ENCODE measurements around the gene CHST12.
A peak's percentile ranks its signal among the peaks of the same experiment; 100 is the strongest.

CHST12 gene

DNA sequence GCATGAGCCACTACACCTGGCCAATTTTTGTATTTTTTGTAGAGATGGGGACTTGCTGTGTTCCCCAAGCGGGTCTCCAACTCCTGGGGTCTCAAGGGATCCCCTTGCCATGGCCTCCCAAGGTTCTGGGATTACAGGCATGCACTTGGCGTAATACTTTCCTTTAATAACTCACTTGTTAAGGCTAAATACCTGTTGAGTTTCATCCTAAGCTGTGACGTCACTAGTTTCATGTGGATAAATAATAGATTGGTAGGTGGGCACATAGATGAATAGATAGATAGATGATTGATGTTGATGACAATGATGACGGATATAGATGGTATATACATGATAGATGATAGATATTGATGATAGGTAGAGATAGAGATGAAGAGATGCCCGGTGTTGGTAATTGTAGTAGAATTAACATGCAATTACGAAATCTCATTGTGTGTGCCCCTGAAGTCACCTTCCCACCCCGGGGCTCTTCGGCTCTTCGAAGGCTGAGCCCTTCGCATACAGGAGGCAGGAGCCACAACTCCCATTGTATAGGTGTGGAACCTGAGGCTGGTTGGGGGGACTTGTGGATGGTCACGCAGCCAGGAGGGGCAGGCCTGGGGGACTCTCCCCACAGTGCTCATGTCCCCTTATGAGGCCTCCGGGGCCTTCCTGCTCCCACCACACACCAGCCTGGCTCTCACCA is 70.2 kb downstream of the CHST12 start:
- TF ChIP-seq, protein P1, sequence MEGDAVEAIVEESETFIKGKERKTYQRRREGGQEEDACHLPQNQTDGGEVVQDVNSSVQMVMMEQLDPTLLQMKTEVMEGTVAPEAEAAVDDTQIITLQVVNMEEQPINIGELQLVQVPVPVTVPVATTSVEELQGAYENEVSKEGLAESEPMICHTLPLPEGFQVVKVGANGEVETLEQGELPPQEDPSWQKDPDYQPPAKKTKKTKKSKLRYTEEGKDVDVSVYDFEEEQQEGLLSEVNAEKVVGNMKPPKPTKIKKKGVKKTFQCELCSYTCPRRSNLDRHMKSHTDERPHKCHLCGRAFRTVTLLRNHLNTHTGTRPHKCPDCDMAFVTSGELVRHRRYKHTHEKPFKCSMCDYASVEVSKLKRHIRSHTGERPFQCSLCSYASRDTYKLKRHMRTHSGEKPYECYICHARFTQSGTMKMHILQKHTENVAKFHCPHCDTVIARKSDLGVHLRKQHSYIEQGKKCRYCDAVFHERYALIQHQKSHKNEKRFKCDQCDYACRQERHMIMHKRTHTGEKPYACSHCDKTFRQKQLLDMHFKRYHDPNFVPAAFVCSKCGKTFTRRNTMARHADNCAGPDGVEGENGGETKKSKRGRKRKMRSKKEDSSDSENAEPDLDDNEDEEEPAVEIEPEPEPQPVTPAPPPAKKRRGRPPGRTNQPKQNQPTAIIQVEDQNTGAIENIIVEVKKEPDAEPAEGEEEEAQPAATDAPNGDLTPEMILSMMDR (IDR thresholded peaks at IDR 0.05; ENCODE audit: unreplicated experiment in 3 of 3) = no peak
- Mint-ChIP-seq H3K4me3 (no peak overlapping the region), H3K27ac (peak overlapping the region in 1 of 3 experiments; percentile 1), H3K4me1 (peaks cover 11% of the 10 kb centered on the region), H3K9me3 (no peaks in the 10 kb centered on the region), H3K36me3 (ENCODE audit: low read depth) (no peaks in the 10 kb centered on the region), H3K27me3 (ENCODE audit: low read depth) (peaks cover 7% of the 10 kb centered on the region)

DNA sequence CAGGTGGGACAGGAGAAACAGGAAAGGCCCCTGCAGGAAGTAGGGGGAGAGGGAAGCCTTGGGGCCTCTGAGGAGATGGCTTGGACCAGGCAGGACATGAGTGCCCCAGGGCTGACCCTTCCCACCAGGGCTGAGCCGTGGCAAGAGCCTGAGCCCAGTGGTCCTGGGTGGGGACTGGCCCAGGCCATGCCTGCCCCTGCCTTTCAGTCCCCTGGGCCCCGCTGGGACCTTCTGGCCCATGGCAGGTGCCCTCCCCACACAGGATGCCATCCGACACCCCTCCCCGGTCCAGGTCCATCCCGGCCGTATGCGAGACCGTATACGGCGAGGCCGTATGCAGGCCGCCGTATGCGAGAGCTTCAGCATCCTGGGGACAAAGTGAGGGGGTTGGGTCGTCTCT is 70.8 kb downstream of the CHST12 start:
- Mint-ChIP-seq H3K27me3 (ENCODE audit: low read depth) (peaks cover 4% of the 10 kb centered on the region), H3K9me3 (no peaks in the 10 kb centered on the region), H3K4me3 (no peak overlapping the region), H3K4me1 (peaks cover 14% of the 10 kb centered on the region), H3K36me3 (ENCODE audit: low read depth) (no peaks in the 10 kb centered on the region), H3K27ac (no peak overlapping the region)
- TF ChIP-seq, protein P1 (IDR thresholded peaks at IDR 0.05; ENCODE audit: unreplicated experiment in 3 of 3) = no peak

DNA sequence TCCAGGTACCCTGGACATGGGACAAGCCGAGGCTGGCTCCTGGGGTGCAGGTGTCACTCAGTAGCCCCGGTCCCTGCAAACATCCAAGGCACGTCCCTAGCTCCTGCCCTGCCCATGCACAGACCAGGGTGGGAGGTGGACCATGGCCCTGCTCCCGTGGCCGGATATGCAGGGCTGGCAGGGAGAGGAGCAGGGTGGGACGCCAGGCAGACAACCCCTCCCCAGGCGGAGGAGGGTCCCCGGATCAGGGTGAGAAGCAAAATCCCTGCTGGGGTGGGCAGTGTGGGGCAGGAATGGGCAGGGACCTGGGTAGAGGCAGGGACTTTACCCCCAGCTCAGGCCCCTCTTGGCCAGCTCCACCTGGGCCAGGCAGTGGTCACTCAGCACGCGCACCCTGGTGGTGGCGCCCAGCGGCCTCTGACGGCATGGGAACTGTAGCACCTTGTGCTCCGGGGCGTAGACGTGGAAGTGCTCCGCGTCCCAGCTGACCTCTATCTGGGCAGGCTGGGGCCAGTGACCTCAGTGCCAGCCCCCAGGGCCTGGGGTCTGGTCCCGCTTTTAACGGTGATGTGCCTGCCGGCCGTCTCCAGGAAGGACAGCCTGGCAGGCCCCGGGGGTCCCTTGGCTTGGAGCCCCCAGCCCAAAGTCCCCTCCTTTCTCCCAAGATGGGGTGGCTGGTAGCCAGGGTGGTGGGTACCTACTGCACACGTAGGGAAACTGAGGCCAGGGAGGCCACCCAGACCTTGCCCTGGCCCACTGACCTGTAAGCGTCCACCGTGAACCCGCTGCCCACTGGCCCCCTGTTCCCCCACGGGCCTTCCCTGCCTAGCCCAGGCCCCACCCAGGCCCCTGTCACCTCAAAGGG is 71.6 kb downstream of the CHST12 start:
- no peak overlapping the region for H3K27ac Mint-ChIP-seq
- H3K4me1 Mint-ChIP-seq = peaks cover 12% of the 10 kb centered on the region
- H3K27me3 Mint-ChIP-seq (ENCODE audit: low read depth) = peaks cover under 1% of the 10 kb centered on the region
- no peak overlapping the region for H3K4me3 Mint-ChIP-seq
- H3K36me3 Mint-ChIP-seq (ENCODE audit: low read depth) = no peaks in the 10 kb centered on the region
- H3K9me3 Mint-ChIP-seq = no peaks in the 10 kb centered on the region
- TF ChIP-seq, protein P1 (IDR thresholded peaks at IDR 0.05; ENCODE audit: unreplicated experiment in 3 of 3) = no peak

DNA sequence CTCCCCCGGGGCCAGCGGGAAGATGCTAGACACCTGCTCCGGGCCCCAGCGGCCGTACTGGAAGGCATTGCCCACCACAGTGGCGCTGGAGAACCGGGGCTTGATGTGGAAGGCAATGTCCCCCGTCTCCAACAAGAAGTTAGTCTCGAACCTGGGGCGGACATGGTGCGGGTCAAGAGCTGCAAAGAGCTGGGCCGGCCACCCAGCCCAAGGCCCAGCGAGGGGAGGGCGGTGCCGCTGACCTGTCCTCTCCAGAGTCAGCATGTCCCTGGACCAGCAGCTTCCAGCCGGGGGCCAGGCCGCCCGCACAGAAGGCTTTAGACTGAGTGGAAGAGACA is 72.2 kb downstream of the CHST12 start:
- TF ChIP-seq, protein P1 (IDR thresholded peaks at IDR 0.05; ENCODE audit: unreplicated experiment in 3 of 3) = no peak
- Mint-ChIP-seq H3K9me3 (no peaks in the 10 kb centered on the region), H3K36me3 (ENCODE audit: low read depth) (no peaks in the 10 kb centered on the region), H3K4me3 (no peak overlapping the region), H3K27me3 (ENCODE audit: low read depth) (no peaks in the 10 kb centered on the region), H3K27ac (no peak overlapping the region), H3K4me1 (peaks cover 16% of the 10 kb centered on the region)

- Mint-ChIP-seq H3K4me1 (peaks cover 22% of the 10 kb centered on the region), H3K9me3 (no peaks in the 10 kb centered on the region), H3K36me3 (ENCODE audit: low read depth) (no peaks in the 10 kb centered on the region), H3K27me3 (ENCODE audit: low read depth) (no peaks in the 10 kb centered on the region), H3K27ac (no peak within 1 kb of the TSS), H3K4me3 (no peak within 1 kb of the TSS)
- TF ChIP-seq, protein P1 (IDR thresholded peaks at IDR 0.05; ENCODE audit: unreplicated experiment in 3 of 3) = no peak
Observed at GRCh38 chr7:2476298-2476697, 72.9 kb downstream of the CHST12 start, which contains the start of gene GRIFIN. GRIFIN (minus strand) TSS chr7:2476398; CDS start chr7:2476383, 15 bp downstream.

Data from nephron (organoid).